Subcutaneous adipose tissue (tissue), 4 donors: ENCODE data around the gene RB1. TPM values are rescaled to one million over a fixed set of nuclear protein-coding genes. Genes with fewer than 3 reads are reported as not detected.

Experiments used
- total RNA-seq, 4 donors: library from RNA; depleted of rRNA; stranded (reverse); fragments of >200 nt; gene quantifications; one replicate each; pipeline ENCODE4 v1.1.0, GENCODE V29; 2016
- TF ChIP-seq, protein P1 (sequence below): fragments of 450-650 bp; IDR thresholded peaks from one replicate; pipeline ENCODE4 v1.5.1; 2016; ENCODE audit warnings: low read depth, mild to moderate bottlenecking, control low read depth, antibody characterized with exemption, moderate library complexity

The RB1 gene
- total RNA-seq, 4 donors from 2014 or later = 35.0 to 85.6 (median 45.6) TPM

DNA sequence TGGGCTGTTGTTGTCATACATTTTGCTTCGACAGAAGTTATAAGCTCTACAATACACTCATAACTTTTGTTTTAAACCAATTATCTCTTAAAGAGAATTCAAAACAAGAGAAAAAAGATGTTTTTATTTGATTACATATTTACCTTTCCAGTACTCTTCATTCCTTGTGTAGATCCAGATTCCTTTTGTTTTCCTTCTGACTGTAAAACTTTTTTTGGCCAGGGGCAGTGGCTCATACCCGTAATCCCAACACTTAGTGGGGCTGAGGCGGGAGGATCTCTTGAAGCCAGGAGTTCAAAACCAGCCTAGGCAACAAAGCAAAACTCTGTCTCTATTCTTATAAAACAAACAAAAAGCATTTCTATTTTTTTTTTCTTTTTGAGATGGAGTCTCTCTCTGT, 87.7 kb downstream of the RB1 start:
- TF ChIP-seq, protein P1, sequence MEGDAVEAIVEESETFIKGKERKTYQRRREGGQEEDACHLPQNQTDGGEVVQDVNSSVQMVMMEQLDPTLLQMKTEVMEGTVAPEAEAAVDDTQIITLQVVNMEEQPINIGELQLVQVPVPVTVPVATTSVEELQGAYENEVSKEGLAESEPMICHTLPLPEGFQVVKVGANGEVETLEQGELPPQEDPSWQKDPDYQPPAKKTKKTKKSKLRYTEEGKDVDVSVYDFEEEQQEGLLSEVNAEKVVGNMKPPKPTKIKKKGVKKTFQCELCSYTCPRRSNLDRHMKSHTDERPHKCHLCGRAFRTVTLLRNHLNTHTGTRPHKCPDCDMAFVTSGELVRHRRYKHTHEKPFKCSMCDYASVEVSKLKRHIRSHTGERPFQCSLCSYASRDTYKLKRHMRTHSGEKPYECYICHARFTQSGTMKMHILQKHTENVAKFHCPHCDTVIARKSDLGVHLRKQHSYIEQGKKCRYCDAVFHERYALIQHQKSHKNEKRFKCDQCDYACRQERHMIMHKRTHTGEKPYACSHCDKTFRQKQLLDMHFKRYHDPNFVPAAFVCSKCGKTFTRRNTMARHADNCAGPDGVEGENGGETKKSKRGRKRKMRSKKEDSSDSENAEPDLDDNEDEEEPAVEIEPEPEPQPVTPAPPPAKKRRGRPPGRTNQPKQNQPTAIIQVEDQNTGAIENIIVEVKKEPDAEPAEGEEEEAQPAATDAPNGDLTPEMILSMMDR = no peak

DNA sequence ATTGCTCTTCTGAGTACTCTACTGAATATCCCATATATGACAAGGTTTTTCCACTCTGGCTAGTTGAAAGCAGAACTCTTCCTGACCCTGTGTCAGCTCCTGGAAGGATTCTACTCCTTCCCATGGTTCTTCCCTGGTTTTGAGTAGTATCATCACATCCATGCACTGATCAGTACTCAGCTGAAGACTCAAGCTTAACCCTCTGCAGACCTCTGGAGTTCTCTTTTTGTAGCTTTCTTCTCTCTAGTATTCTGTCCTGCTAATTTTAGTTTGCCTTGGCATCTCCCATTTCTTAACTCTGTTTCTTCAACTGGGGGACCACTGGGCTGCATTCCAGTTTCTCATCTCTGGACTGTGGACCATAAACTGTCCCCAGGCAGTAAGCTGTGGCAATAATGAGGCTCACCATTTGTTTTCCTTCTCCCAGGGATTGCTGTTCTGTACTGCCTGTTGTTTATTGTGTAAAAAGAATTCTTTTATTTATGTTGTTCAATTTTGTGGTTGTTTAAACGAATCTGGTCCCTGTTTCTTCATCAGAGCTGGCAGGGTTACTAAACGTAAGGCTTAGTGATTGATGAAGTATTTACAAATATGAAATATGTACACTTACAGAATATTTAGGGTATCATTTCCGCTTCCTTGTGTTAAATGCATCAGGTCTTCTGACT, 89.6 kb downstream of the RB1 start:
- TF ChIP-seq, protein P1 = no peak

DNA sequence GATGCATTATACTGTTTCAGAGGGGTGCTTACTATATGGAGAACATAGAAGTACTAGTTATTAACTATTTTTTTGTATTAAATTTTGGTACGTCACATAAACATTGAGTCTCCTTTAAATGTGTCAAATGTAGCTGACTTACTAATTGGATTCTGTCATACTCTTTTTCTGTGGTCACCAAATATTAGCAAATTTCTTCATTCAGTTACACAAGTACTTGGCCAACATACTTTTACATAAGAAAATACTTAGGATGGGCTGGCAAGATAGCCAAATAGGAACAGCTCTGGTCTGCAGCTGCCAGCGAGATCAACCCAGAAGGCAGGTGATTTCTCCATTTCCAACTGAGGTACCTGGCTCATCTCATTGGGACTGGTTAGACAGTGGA, 90.1 kb downstream of the RB1 start:
- TF ChIP-seq, protein P1 = no peak

DNA sequence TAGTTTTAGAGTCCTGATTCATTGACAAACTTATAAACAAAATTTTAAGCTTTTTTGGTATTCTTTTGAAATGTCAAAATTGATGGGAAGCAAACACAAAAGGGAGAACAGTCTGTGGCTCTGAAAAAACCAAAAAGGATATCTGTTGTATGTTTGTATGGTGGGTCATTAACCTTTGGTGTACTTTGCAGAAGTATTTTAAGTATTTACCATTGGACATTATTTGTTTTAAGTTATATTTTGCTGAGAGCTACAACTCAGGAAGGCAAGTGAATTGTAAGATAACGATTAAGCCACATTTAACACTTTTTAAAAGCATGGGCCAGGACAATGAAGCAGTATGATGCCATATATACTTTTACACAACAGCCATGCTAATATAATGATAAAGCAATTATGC, 94.2 kb downstream of the RB1 start:
- TF ChIP-seq, protein P1 = no peak

DNA sequence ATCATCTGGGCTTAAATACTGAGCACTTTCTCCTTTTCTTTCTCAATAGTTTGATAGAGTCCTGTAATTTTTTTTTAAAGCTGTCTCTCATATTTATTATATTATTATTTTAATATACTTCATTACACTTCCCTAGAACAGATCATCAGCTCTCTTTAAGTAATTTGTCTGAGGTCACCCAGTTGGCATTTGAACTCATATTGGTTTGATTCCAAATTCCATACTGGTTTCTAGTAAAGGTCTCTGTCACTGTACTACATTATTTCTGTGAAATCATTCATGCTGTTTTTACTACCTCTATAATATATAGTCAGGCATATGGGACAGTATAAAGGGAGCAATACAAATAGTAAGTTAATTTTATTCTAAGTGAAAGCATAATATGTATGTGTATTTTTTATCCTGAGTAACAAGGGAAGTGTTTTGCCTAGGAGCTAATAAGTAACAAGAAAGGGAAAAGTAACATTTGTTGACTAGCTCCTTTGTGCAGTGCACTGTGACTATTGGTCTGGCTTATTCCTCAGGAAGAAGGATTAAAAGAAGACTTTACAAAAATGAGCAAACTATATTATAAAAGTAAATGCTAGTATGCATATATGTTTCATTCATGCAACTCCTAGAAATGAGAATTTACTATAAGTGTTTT, 95.0 kb downstream of the RB1 start:
- TF ChIP-seq, protein P1 = no peak

DNA sequence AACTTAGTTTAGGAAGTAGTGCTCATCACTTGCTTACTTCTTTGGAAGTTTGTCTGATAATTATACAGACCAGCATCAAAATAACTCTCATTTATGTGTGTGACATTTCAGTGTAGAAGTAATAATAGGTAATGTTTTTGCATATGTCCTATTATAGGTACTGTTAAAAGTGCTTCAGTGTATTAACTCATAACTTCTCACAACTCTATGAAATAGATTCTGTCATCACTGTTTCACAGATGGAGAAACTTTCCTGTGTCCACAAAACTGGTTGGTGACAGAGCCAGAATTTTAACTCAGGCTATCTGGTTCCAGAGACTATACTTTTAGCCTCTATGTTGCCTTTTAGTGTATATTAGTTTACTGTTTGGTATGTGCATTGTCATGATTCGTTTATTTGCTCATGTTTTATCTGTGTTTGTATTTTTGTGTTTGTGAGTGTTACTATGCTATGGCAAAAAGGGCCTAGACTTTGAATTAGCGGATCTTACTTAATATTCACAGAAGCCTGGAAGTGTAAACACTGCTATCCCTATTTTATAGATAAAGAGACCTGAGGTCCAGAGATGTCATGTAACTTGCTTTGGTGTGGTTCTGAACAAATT, 96.6 kb downstream of the RB1 start:
- TF ChIP-seq, protein P1 = no peak

DNA sequence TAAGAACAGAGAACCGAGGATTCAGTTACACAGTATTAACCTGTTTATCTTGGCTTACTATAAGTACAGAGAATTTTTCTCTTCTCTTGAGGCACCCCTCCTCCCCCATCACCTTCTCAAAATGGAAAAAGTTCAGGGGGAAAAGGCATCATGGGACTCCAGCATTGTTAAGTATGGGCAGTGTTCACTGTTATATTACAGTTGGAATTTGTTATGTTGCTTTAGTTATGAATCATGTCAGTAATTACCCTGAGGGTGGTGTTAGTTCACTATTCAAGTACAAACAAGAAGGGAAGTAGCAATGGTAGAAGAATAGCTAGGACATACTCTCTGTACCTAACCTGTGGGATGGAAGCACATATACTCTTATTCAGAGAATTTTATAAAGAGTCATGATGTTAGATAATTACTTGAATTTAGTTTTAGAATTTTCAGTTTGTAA, 97.3 kb downstream of the RB1 start:
- TF ChIP-seq, protein P1 = no peak
